GM12891 (cell line): ENCODE measurements around the gene ERN1.

ENCODE experiments used
- DNase-seq: peaks from one replicate; pipeline ENCODE4 v3.0.0; 2011; ENCODE audit warnings: low spot score; ENCODE audit not compliant: insufficient read length
- FAIRE-seq: peaks from 2 replicates; lab custom pipeline; 2011; peaks lifted over from hg19 to GRCh38; lab: Jason Lieb, UNC
- PAX5 ChIP-seq: IDR thresholded peaks from 2 replicates; pipeline ENCODE4 v1.6.1; 2011; ENCODE audit warnings: low read length, moderate library complexity, mild to moderate bottlenecking; ENCODE audit not compliant: insufficient read depth, severe bottlenecking
- POLR2A ChIP-seq: IDR thresholded peaks from 2 replicates; pipeline ENCODE4 v1.6.1; 2011; ENCODE audit warnings: low read depth, low read length, control low read depth
- POLR2AphosphoS5 ChIP-seq: IDR thresholded peaks from 2 replicates; pipeline ENCODE4 v1.6.1; 2011; ENCODE audit warnings: low read depth, low read length, control low read depth
- POU2F2 ChIP-seq: IDR thresholded peaks from 2 replicates; pipeline ENCODE4 v1.6.1; 2011; ENCODE audit warnings: low read depth, mild to moderate bottlenecking, control low read depth, low read length, moderate library complexity
- SPI1 ChIP-seq: IDR thresholded peaks from 2 replicates; pipeline ENCODE4 v1.6.1; 2011; ENCODE audit warnings: low read depth, low read length, control low read depth
- TAF1 ChIP-seq: IDR thresholded peaks from 2 replicates; pipeline ENCODE4 v1.6.1; 2011; ENCODE audit warnings: low read depth, low read length, control low read depth

Gene ERN1

GRCh38 chr17:64056269-64057005 is 73.5 kb downstream of the ERN1 start:
- DNase-seq (peak; percentile 62), FAIRE-seq (peak; percentile 93)
- TF ChIP-seq TAF1 (no peak), PAX5 (no peak), POLR2A (no peak), SPI1 (peak; percentile 55), POU2F2 (0 out of 2 replicates have a peak, but pooled peaks have one; percentile 53)

- no peak for FAIRE-seq
- TF ChIP-seq POU2F2 (no peak), SPI1 (no peak), TAF1 (no peak), PAX5 (no peak)
- no peak for DNase-seq
Observed at GRCh38 chr17:64055183-64056142, 74.5 kb downstream of the ERN1 start.

DNA sequence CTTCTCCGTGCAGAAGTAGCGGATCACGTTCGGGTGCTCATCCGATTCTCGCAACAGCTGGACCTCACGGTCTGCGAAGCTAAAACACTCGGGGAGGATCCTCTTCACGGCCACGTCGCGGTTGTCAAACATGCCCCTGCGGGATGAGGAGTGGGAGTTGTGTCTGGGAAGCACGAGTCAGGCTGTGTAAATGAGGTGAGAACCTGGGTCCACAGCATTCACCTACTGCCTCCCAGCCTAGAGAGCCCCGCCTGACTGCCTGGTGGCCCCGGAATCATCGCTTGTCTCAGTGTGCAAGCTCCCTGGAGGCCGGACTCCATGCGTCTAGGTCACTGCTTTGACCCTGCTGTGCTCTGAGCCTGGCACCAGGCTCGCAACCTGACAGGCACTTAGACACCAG is 75.6 kb downstream of the ERN1 start:
- TF ChIP-seq PAX5 (no peak), SPI1 (no peak), POU2F2 (no peak), POLR2A (no peak), TAF1 (no peak), POLR2AphosphoS5 (no peak)
- FAIRE-seq (no peak), DNase-seq (no peak)

DNA sequence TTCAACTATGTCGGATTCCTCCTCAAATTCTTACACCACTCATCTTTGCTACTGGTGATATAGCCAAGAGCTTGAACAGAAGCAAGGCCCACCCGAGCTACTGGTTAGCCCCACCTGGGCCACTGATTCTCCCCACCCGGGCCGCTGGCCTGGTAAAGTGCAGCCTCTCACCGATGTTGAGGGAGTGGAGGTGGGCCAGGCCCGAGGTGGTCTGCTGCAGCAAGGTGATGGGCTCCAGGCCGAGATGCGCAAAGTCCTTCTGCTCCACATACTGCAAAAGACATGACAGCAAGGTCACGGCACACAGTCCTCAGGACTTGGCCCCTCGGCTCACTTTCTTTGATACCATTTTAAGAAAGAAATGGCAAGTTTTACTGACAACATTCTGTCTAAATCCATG is 76.8 kb downstream of the ERN1 start:
- FAIRE-seq: no peak
- TF ChIP-seq SPI1: no peak
- TF ChIP-seq POLR2A: no peak
- no peak for TF ChIP-seq POU2F2
- no peak for TF ChIP-seq PAX5
- no peak for TF ChIP-seq TAF1
- no peak for TF ChIP-seq POLR2AphosphoS5

DNA sequence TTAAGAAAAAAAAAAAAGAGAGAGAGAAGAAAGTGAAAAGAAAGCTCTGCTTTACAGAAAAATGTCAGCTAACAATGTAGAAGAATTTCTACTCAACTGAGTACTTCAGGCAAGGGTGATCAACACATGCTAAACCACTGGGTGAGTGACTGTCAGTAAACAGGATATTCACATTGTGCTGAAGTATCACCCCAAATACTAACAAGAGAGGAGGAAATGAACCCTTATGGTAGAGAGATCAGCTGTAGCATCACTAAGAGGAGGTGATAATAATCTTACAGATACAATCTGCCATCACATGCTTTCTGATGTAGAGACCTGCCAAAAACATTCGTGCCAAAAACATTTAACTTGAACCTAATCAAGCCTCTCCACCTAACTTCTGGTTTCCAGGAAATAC is 78.8 kb downstream of the ERN1 start:
- TF ChIP-seq TAF1 (no peak), POLR2A (no peak), POU2F2 (no peak), SPI1 (no peak), POLR2AphosphoS5 (no peak), PAX5 (no peak)
- no peak for DNase-seq
- FAIRE-seq: no peak

More for the DNA sequence above, 76.8 kb downstream of the ERN1 start:
- DNase-seq: no peak

- FAIRE-seq (no peak), DNase-seq (no peak)
- TF ChIP-seq SPI1 (no peak), TAF1 (no peak), PAX5 (no peak), POLR2A (no peak), POU2F2 (no peak), POLR2AphosphoS5 (no peak)
Observed at GRCh38 chr17:64048805-64049204, 81.1 kb downstream of the ERN1 start.

DNA sequence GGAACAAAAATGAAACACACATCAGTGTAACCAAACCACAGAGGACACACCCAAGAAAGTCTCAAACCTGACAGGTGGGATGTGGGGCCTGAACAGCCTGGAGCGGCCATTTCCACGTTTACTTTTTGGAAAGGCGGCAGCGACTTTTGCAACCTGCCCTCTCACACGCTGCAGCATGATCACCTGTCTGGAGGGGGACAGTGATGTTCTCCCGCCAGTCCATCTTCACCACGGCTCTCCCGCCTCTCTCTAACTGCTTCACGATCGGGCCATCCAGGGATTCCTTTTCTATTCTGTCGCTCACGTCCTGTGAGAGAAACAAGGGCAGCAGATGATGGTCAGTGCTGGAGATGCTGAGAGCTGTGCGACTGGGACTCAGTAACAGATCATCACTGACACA is 84.8 kb downstream of the ERN1 start:
- FAIRE-seq: no peak
- TF ChIP-seq POLR2A (no peak), PAX5 (no peak), POLR2AphosphoS5 (no peak), TAF1 (no peak), SPI1 (no peak), POU2F2 (no peak)
- no peak for DNase-seq

- no peak for DNase-seq
- FAIRE-seq: no peak
- no peak for TF ChIP-seq POLR2A
- TF ChIP-seq TAF1: no peak
- no peak for TF ChIP-seq POU2F2
- TF ChIP-seq PAX5: no peak
- no peak for TF ChIP-seq SPI1
- no peak for TF ChIP-seq POLR2AphosphoS5
Observed at GRCh38 chr17:64042700-64043485, 87.1 kb downstream of the ERN1 start.

DNA sequence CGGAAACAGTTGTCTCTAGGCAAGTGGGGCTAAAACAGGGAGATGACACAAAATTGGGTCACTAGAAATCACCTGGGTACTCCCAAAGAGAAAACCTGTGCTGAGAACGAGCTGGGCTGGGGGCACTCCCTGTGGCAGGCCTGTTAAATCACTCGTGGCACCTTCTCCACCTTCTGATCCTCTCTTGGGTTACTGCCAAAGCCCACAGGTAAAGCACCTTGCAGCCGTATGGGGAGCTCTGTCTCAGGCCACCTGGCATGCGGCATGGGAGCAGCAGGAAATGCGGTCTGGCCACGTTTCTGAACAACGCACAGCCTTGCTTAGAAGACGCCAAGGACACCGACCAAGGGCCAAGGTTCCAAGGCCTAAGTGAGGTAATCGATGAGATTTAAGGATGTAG is 88.0 kb downstream of the ERN1 start:
- DNase-seq (no peak), FAIRE-seq (no peak)
- TF ChIP-seq SPI1: no peak
- TF ChIP-seq POU2F2: no peak
- TF ChIP-seq PAX5: no peak

GRCh38 chr17:64040206-64040605 is 89.7 kb downstream of the ERN1 start:
- TF ChIP-seq PAX5 (no peak), TAF1 (no peak), POLR2AphosphoS5 (no peak), POLR2A (no peak), POU2F2 (no peak), SPI1 (no peak)
- no peak for FAIRE-seq
- no peak for DNase-seq
